Activated gamma-delta T cell treated with Interleukin-2 at 50 U/mL for 16 hours (primary cell): ENCODE results near the gene OR1L8.
A peak's percentile ranks its signal among the peaks of the same experiment; 100 is the strongest.
"Not testable (repeated sequence)": the region's sequence is repeated elsewhere in the genome, so short reads cannot be mapped to it uniquely, and the experiment has no call there.

ENCODE experiments used
- DNase-seq: peaks from one replicate; pipeline ENCODE4 v3.0.0-alpha.2; 2020

Gene OR1L8

GRCh38 chr9:122583284-122583683, at the start of gene OR1L8:
Gene OR1L8, minus strand, starts transcription at chr9:122583384. Its CDS starts 14,907 bp downstream, at chr9:122568477.
- DNase-seq = not testable (repeated sequence)

- DNase-seq = no peak
These were observed 36.8 kb upstream of the OR1L8 start for GRCh38 chr9:122619996-122620395.

GRCh38 chr9:122614362-122614761, 31.2 kb upstream of the OR1L8 start, which contains the start of gene OR1Q1:
Gene OR1Q1, plus strand, starts transcription at chr9:122614738. Its CDS starts 0 bp downstream, at chr9:122614738.
- DNase-seq = no peak

GRCh38 chr9:122609804-122610203, 26.6 kb upstream of the OR1L8 start:
- DNase-seq = no peak

GRCh38 chr9:122606587-122606986, 23.4 kb upstream of the OR1L8 start:
- DNase-seq = no peak

- DNase-seq = no peak
These were observed 22.5 kb upstream of the OR1L8 start for GRCh38 chr9:122605691-122606090.

GRCh38 chr9:122580360-122580759, 2.8 kb downstream of the OR1L8 start:
- no peak for DNase-seq

GRCh38 chr9:122579874-122580273, 3.3 kb downstream of the OR1L8 start:
- DNase-seq = no peak

- DNase-seq = no peak
These were observed 10.7 kb downstream of the OR1L8 start for GRCh38 chr9:122572456-122572855.

GRCh38 chr9:122567901-122568300, 15.3 kb downstream of the OR1L8 start:
- no peak for DNase-seq

GRCh38 chr9:122562134-122562760, 20.9 kb downstream of the OR1L8 start:
- DNase-seq = peak; percentile 7

- DNase-seq = no peak
These were observed 21.7 kb downstream of the OR1L8 start for GRCh38 chr9:122561446-122561845.

- DNase-seq = no peak
These were observed 30.4 kb downstream of the OR1L8 start, which contains the start of gene OR1N2 for GRCh38 chr9:122552812-122553211. Gene OR1N2, plus strand, starts transcription at chr9:122553112. Its CDS starts 100 bp downstream, at chr9:122553212.

GRCh38 chr9:122551371-122551770, 31.8 kb downstream of the OR1L8 start:
- no peak for DNase-seq

- DNase-seq = no peak
These were observed 37.0 kb downstream of the OR1L8 start for GRCh38 chr9:122546196-122546595.

GRCh38 chr9:122538757-122539156, 44.4 kb downstream of the OR1L8 start:
- DNase-seq = no peak

GRCh38 chr9:122537066-122537465, 46.1 kb downstream of the OR1L8 start:
- DNase-seq = not testable (repeated sequence)

- DNase-seq = no peak
These were observed 47.0 kb downstream of the OR1L8 start for GRCh38 chr9:122536134-122536533.

GRCh38 chr9:122531157-122531556, 52.0 kb downstream of the OR1L8 start:
- not testable (repeated sequence) for DNase-seq

- no peak for DNase-seq
These were observed 56.0 kb downstream of the OR1L8 start, which contains the start of gene OR1N1 for GRCh38 chr9:122527193-122527592. Gene OR1N1, minus strand, starts transcription at chr9:122527293. Its CDS starts 0 bp downstream, at chr9:122527293.

- no peak for DNase-seq
These were observed 56.6 kb downstream of the OR1L8 start for GRCh38 chr9:122526602-122527001.

GRCh38 chr9:122519376-122519775, 63.8 kb downstream of the OR1L8 start:
- DNase-seq = no peak

- no peak for DNase-seq
These were observed 64.3 kb downstream of the OR1L8 start, which contains the start of gene OR1J4 for GRCh38 chr9:122518841-122519240. Gene OR1J4, plus strand, starts transcription at chr9:122519141. Its CDS starts 0 bp downstream, at chr9:122519141.

- DNase-seq = no peak
These were observed 65.0 kb downstream of the OR1L8 start for GRCh38 chr9:122518226-122518625.
